Mucosa of rectum (tissue), 2 donors: ENCODE data around the gene NPBWR2.

Source experiments
- H3K27ac ChIP-seq, 2 donors: one replicate each; pipeline ENCODE4 v1.7.0; 2013; ENCODE audit warnings: inconsistent platforms in 2 of 2, low read depth in 2 of 2, low read length in 2 of 2
- H3K27me3 ChIP-seq, 2 donors: one replicate each; pipeline ENCODE4 v1.7.0; 2013; ENCODE audit warnings: low read length in 2 of 2; ENCODE audit not compliant: control insufficient read depth in 2 of 2, insufficient read depth in 2 of 2
- H3K36me3 ChIP-seq, 2 donors: one replicate each; pipeline ENCODE4 v1.7.0; 2013; ENCODE audit warnings: low read length in 2 of 2; ENCODE audit not compliant: control insufficient read depth in 2 of 2, insufficient read depth in 2 of 2
- H3K4me1 ChIP-seq, 2 donors: one replicate each; pipeline ENCODE4 v1.7.0; 2013; ENCODE audit warnings: low read length in 2 of 2, mild to moderate bottlenecking in 1 of 2; ENCODE audit not compliant: control insufficient read depth in 2 of 2, insufficient read depth in 2 of 2
- H3K4me3 ChIP-seq, 2 donors: one replicate each; pipeline ENCODE4 v1.7.0; 2013; ENCODE audit warnings: low read length in 2 of 2
- H3K9ac ChIP-seq, 2 donors: one replicate each; pipeline ENCODE4 v1.7.0; 2013; ENCODE audit warnings: low read length in 2 of 2, low read depth in 1 of 2, mild to moderate bottlenecking in 1 of 2
- H3K9me3 ChIP-seq, 2 donors: one replicate each; pipeline ENCODE4 v1.7.0; 2013; ENCODE audit warnings: low read length in 2 of 2; ENCODE audit not compliant: control insufficient read depth in 2 of 2
- donor health status: healthy.
- donor health status: Normal muscosa, but diverticular disease.

NPBWR2 gene

GRCh38 chr20:64078934-64079272 lies 28.5 kb downstream of the NPBWR2 start:
- H3K27me3 ChIP-seq, result peaks cover 8 to 12% of the 10 kb centered on the region in 2 donors
- H3K4me3 ChIP-seq, result peak overlapping the region; percentile 64 to 70
- H3K27ac ChIP-seq, result peak overlapping the region; percentile 16 to 79
- H3K9ac ChIP-seq, result peak overlapping the region; percentile 6 to 56
- H3K36me3 ChIP-seq, result peaks cover 2 to 3% of the 10 kb centered on the region in 2 donors
- peaks cover 19 to 20% of the 10 kb centered on the region in 2 donors for H3K4me1 ChIP-seq
- H3K9me3 ChIP-seq, result no peaks in the 10 kb centered on the region

- H3K27ac ChIP-seq, result peak overlapping the region in 1 of 2 donors; percentile 79
- H3K9me3 ChIP-seq, result no peaks in the 10 kb centered on the region
- peaks cover 7 to 9% of the 10 kb centered on the region in 2 donors for H3K27me3 ChIP-seq
- peak overlapping the region; percentile 16 to 26 for H3K9ac ChIP-seq
- H3K4me1 ChIP-seq, result peaks cover 14 to 17% of the 10 kb centered on the region in 2 donors
- H3K4me3 ChIP-seq, result peak overlapping the region; percentile 64 to 70
- H3K36me3 ChIP-seq, result peaks cover 5 to 6% of the 10 kb centered on the region in 2 donors
These were observed 29.4 kb downstream of the NPBWR2 start for GRCh38 chr20:64077876-64078551.

GRCh38 chr20:64077541-64077875 lies 29.9 kb downstream of the NPBWR2 start:
- H3K9ac ChIP-seq, result no peak overlapping the region
- peak overlapping the region in 1 of 2 donors; percentile 79 for H3K27ac ChIP-seq
- peaks cover 14 to 15% of the 10 kb centered on the region in 2 donors for H3K4me1 ChIP-seq
- H3K36me3 ChIP-seq, result peaks cover 5 to 6% of the 10 kb centered on the region in 2 donors
- H3K4me3 ChIP-seq, result peak overlapping the region in 1 of 2 donors; percentile 70
- peaks cover 5 to 6% of the 10 kb centered on the region in 2 donors for H3K27me3 ChIP-seq
- H3K9me3 ChIP-seq, result no peaks in the 10 kb centered on the region

- H3K27me3 ChIP-seq, result peaks cover 3 to 5% of the 10 kb centered on the region in 2 donors
- peaks cover 14 to 15% of the 10 kb centered on the region in 2 donors for H3K4me1 ChIP-seq
- H3K36me3 ChIP-seq, result peaks cover 5 to 6% of the 10 kb centered on the region in 2 donors
- H3K4me3 ChIP-seq, result peak overlapping the region in 1 of 2 donors; percentile 70
- no peaks in the 10 kb centered on the region for H3K9me3 ChIP-seq
- peak overlapping the region; percentile 34 to 79 for H3K27ac ChIP-seq
- H3K9ac ChIP-seq, result peak overlapping the region in 1 of 2 donors; percentile 14
These were observed 30.3 kb downstream of the NPBWR2 start for GRCh38 chr20:64077094-64077493.

GRCh38 chr20:64076061-64076997 lies 31.0 kb downstream of the NPBWR2 start:
- peaks cover 14 to 15% of the 10 kb centered on the region in 2 donors for H3K4me1 ChIP-seq
- peaks cover 0 to 3% of the 10 kb centered on the region in 2 donors for H3K27me3 ChIP-seq
- peak overlapping the region; percentile 34 to 79 for H3K27ac ChIP-seq
- no peaks in the 10 kb centered on the region for H3K9me3 ChIP-seq
- H3K9ac ChIP-seq, result peak overlapping the region in 1 of 2 donors; percentile 14
- peak overlapping the region in 1 of 2 donors; percentile 70 for H3K4me3 ChIP-seq
- H3K36me3 ChIP-seq, result peaks cover 5 to 6% of the 10 kb centered on the region in 2 donors

GRCh38 chr20:64075556-64075955 lies 31.8 kb downstream of the NPBWR2 start:
- no peak overlapping the region for H3K9ac ChIP-seq
- H3K27me3 ChIP-seq, result peaks cover 0 to 3% of the 10 kb centered on the region in 2 donors
- H3K4me3 ChIP-seq, result no peak overlapping the region
- no peak overlapping the region for H3K27ac ChIP-seq
- no peaks in the 10 kb centered on the region for H3K9me3 ChIP-seq
- peaks cover 14 to 15% of the 10 kb centered on the region in 2 donors for H3K4me1 ChIP-seq
- peaks cover 5 to 6% of the 10 kb centered on the region in 2 donors for H3K36me3 ChIP-seq

GRCh38 chr20:64074963-64075362 lies 32.4 kb downstream of the NPBWR2 start:
- H3K4me1 ChIP-seq, result peaks cover 14 to 15% of the 10 kb centered on the region in 2 donors
- H3K9me3 ChIP-seq, result no peaks in the 10 kb centered on the region
- H3K36me3 ChIP-seq, result peaks cover 5 to 6% of the 10 kb centered on the region in 2 donors
- peaks cover 0 to 3% of the 10 kb centered on the region in 2 donors for H3K27me3 ChIP-seq
- no peak overlapping the region for H3K4me3 ChIP-seq
- H3K27ac ChIP-seq, result no peak overlapping the region
- H3K9ac ChIP-seq, result no peak overlapping the region

GRCh38 chr20:64074184-64074789 lies 33.1 kb downstream of the NPBWR2 start:
- H3K36me3 ChIP-seq, result peaks cover 5 to 6% of the 10 kb centered on the region in 2 donors
- no peak overlapping the region for H3K9ac ChIP-seq
- peaks cover 0 to 3% of the 10 kb centered on the region in 2 donors for H3K27me3 ChIP-seq
- no peaks in the 10 kb centered on the region for H3K9me3 ChIP-seq
- H3K27ac ChIP-seq, result no peak overlapping the region
- peaks cover 11 to 13% of the 10 kb centered on the region in 2 donors for H3K4me1 ChIP-seq
- H3K4me3 ChIP-seq, result no peak overlapping the region

GRCh38 chr20:64073476-64074183 lies 33.7 kb downstream of the NPBWR2 start:
- Histone ChIP-seq H3K27ac (no peak overlapping the region), H3K4me3 (no peak overlapping the region), H3K4me1 (peaks cover 6 to 7% of the 10 kb centered on the region in 2 donors), H3K9me3 (no peaks in the 10 kb centered on the region), H3K27me3 (no peaks in the 10 kb centered on the region), H3K9ac (no peak overlapping the region), H3K36me3 (peaks cover 5 to 6% of the 10 kb centered on the region in 2 donors)
